Natural killer cell (primary cell): ENCODE data around the gene DGKA. TPM values are rescaled to one million over a fixed set of nuclear protein-coding genes. Genes with fewer than 3 reads are reported as not detected.
A peak's percentile ranks its signal among the peaks of the same experiment; 100 is the strongest.

Experiments used
- ATAC-seq, 3 donors: fragments of 150-1000 bp in 2 of 3; fragments of 200-7000 bp in 1 of 3; cut with Tn5 transposase; 1 replicate in 1 of 3; 2 replicates in 2 of 3; pipeline ENCODE4 v1.10.0; 2021; ENCODE audit warnings: mild to moderate bottlenecking in 2 of 3, moderate library complexity in 2 of 3
- DNase-seq, 2 donors: peaks; one replicate each; pipeline versions ENCODE4 v3.0.0 to v3.0.0-alpha.2; 2013 to 2021; ENCODE audit warnings: mixed read lengths in 1 of 2
- H3K27ac ChIP-seq: one replicate; pipeline ENCODE4 v1.5.1; 2013; ENCODE audit warnings: mild to moderate bottlenecking, low read length
- H3K27me3 ChIP-seq: one replicate; pipeline ENCODE4 v1.6.1; 2013; ENCODE audit warnings: low read length; ENCODE audit not compliant: control insufficient read depth, insufficient read depth
- H3K36me3 ChIP-seq: one replicate; pipeline ENCODE4 v1.6.1; 2013; ENCODE audit warnings: low read length; ENCODE audit not compliant: control insufficient read depth, insufficient read depth
- H3K4me1 ChIP-seq: one replicate; pipeline ENCODE4 v1.6.1; 2013; ENCODE audit warnings: low read length; ENCODE audit not compliant: control insufficient read depth, insufficient read depth
- H3K4me3 ChIP-seq: one replicate; pipeline ENCODE4 v1.5.1; 2013; ENCODE audit warnings: low read length
- H3K9me3 ChIP-seq: one replicate; pipeline ENCODE4 v1.6.1; 2013; ENCODE audit warnings: low read length; ENCODE audit not compliant: control insufficient read depth, insufficient read depth
- H3K27ac Mint-ChIP-seq, 2 donors: one replicate each; pipeline ENCODE4 v1.8.0; 2022; ENCODE audit warnings: mild to moderate bottlenecking in 2 of 2, mixed read lengths in 2 of 2, moderate library complexity in 1 of 2
- H3K27me3 Mint-ChIP-seq, 2 donors: one replicate each; pipeline ENCODE4 v1.8.0; 2022; ENCODE audit warnings: low read depth in 2 of 2, mixed read lengths in 2 of 2
- H3K36me3 Mint-ChIP-seq: one replicate; pipeline ENCODE4 v1.8.0; 2022; ENCODE audit warnings: mixed read lengths
- H3K4me1 Mint-ChIP-seq, 2 donors: one replicate each; pipeline ENCODE4 v1.8.0; 2022; ENCODE audit warnings: mixed read lengths in 2 of 2
- H3K4me3 Mint-ChIP-seq: one replicate; pipeline ENCODE4 v1.8.0; 2022; ENCODE audit warnings: mild to moderate bottlenecking, moderate library complexity, mixed read lengths
- H3K9me3 Mint-ChIP-seq, 2 donors: one replicate each; pipeline ENCODE4 v1.8.0; 2022; ENCODE audit warnings: mixed read lengths in 2 of 2
- CTCF ChIP-seq: fragments of 200-600 bp; IDR thresholded peaks from one replicate; pipeline ENCODE4 v1.8.0; 2022; ENCODE audit warnings: antibody characterized with exemption
- WGBS: methylation state at CpG from one replicate; pipeline ENCODE4 v1.1.7; 2013; ENCODE audit warnings: missing lambda C conversion rate; ENCODE audit not compliant: insufficient coverage; 5-methylcytosine and 5-hydroxymethylcytosine counted together
- intact Hi-C: fragments of 100-400 bp; cut with micrococcal nuclease; formaldehyde crosslinking; loops from one replicate; pipeline ENCODE4 v1.14.2; 2022
- total RNA-seq, 4 donors: library from RNA; stranded (reverse); fragments of 120-200 nt in 1 of 4; gene quantifications; one replicate each; pipeline versions ENCODE4 v1.2.3 to v1.2.4, GENCODE V29; 2013 to 2022

Gene DGKA
- total RNA-seq, 3 donors from 2014 or later (not counting 1 experiment from before 2014, with no cell fraction given) = 137 to 145 (median 142) TPM

DNA sequence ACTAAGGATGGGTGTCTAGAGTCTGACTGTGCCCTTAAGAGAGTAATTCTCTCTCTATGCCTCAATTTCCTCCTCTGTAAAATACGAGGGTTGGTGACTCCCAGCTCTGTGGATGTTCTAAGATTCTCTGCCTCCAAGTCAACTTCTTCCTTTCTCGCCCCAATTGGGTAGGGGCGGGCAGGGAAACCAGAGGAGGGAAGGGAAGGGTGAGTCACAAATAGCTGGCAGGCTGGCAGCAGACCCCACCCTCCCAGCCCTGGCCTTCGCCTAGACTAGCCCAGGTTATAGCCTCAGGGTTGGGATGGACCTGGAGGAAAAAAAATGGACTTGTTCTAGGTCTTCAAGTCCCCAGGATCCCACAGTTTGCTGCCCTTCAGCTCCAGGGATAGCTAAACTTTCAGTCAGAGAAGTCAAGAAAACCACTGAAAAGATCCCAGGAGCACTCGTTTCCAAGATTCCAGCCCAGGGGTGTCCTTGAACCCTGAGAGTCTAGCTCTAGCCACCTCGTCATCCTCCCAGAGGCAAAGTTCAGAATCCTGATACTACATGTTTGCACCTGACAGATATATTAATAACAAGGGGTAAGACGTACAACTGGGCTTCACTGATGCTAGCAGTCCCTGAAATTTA lies 2.3 kb downstream of the DGKA start:
- no peak for TF ChIP-seq CTCF
- Mint-ChIP-seq H3K27ac (peak overlapping the region in 1 of 2 donors; percentile 97), H3K4me1 (peaks cover 36 to 44% of the 10 kb centered on the region in 2 donors), H3K4me3 (peak overlapping the region; percentile 99), H3K27me3 (no peaks in the 10 kb centered on the region), H3K9me3 (no peaks in the 10 kb centered on the region), H3K36me3 (no peaks in the 10 kb centered on the region)
- intact Hi-C loops = loop anchor here (5.0 kb wide), 1 partner anchor 206 kb away; the partner anchor contains the start of gene CD63
- 81% methylated on average over 3 of the region's 7 CpGs for WGBS
- Histone ChIP-seq H3K27me3 (no peaks in the 10 kb centered on the region), H3K4me1 (peaks cover 45% of the 10 kb centered on the region), H3K4me3 (no peak overlapping the region), H3K27ac (peak overlapping the region; percentile 96), H3K36me3 (peaks cover 16% of the 10 kb centered on the region), H3K9me3 (no peaks in the 10 kb centered on the region)
- no peak for DNase-seq
- ATAC-seq = no peak

- no peaks in the 10 kb centered on the region for H3K27me3 ChIP-seq
- no peaks in the 10 kb centered on the region for H3K9me3 ChIP-seq
- intact Hi-C loops = loop anchor here (5.0 kb wide), 1 partner anchor 207 kb away; the partner anchor contains the start of gene CD63
- peaks cover 37% of the 10 kb centered on the region for H3K4me1 ChIP-seq
- DNase-seq (no peak), ATAC-seq (no peak)
- no peaks in the 10 kb centered on the region for H3K36me3 Mint-ChIP-seq
- WGBS = 100% methylated on average over 1 of the region's 1 CpG
- H3K4me1 Mint-ChIP-seq = peaks cover 33 to 41% of the 10 kb centered on the region in 2 donors
- no peak overlapping the region for H3K27ac ChIP-seq
- no peak overlapping the region for H3K4me3 ChIP-seq
- H3K27ac Mint-ChIP-seq = peak overlapping the region in 1 of 2 donors; percentile 23
- H3K36me3 ChIP-seq = peaks cover 23% of the 10 kb centered on the region
- no peaks in the 10 kb centered on the region for H3K27me3 Mint-ChIP-seq
- H3K4me3 Mint-ChIP-seq = peak overlapping the region; percentile 66
- TF ChIP-seq CTCF = no peak
- no peaks in the 10 kb centered on the region for H3K9me3 Mint-ChIP-seq
These were observed 3.1 kb downstream of the DGKA start for GRCh38 chr12:55933799-55934742.

DNA sequence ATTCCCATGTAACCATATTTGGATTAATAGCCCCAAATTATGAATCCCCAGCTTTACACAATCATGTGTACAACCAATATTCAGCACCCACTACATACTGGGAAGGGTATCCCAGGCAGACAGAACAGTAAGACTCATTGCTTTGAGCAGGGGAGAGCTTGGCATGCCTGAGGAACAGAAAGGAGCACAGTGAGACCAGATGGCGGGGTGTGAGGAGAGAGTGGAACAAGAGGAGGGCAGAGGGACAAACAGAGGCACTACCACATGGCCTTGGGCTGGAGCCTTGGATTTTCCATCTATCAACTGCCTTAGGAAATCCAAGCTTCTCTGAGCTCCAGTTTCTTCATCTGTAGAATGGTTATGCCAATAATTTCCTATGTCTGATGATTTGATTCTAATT lies 3.8 kb downstream of the DGKA start:
- H3K9me3 Mint-ChIP-seq = no peaks in the 10 kb centered on the region
- H3K27ac Mint-ChIP-seq = no peak overlapping the region
- Histone ChIP-seq H3K27me3 (no peaks in the 10 kb centered on the region), H3K4me3 (no peak overlapping the region), H3K36me3 (peaks cover 30% of the 10 kb centered on the region), H3K27ac (no peak overlapping the region), H3K4me1 (peaks cover 32% of the 10 kb centered on the region), H3K9me3 (no peaks in the 10 kb centered on the region)
- no peak overlapping the region for H3K4me3 Mint-ChIP-seq
- no peaks in the 10 kb centered on the region for H3K36me3 Mint-ChIP-seq
- TF ChIP-seq CTCF = no peak
- intact Hi-C loops = loop anchor here (5.0 kb wide), 1 partner anchor 207 kb away; the partner anchor contains the start of gene CD63
- WGBS = 100% methylated on average over 1 of the region's 1 CpG
- H3K27me3 Mint-ChIP-seq = no peaks in the 10 kb centered on the region
- H3K4me1 Mint-ChIP-seq = peaks cover 28 to 34% of the 10 kb centered on the region in 2 donors
- ATAC-seq (no peak), DNase-seq (no peak)
